H9 (cell line): ENCODE data around the gene SMARCC1. TPM values are rescaled to one million over a fixed set of nuclear protein-coding genes. Genes with fewer than 3 reads are reported as not detected.
A peak's percentile ranks its signal among the peaks of the same experiment; 100 is the strongest.

Experiments
- DNase-seq: peaks from one replicate; pipeline ENCODE4 v3.0.0-alpha.2; 2017
- H2AFZ ChIP-seq: one replicate; pipeline ENCODE4 v1.6.1; 2013; ENCODE audit warnings: mild to moderate bottlenecking, low read length, control low read depth, moderate library complexity
- H2AK5ac ChIP-seq: 2 replicates; pipeline ENCODE4 v1.6.1; 2013; ENCODE audit warnings: low read length, control low read depth, mixed read lengths; ENCODE audit not compliant: insufficient read length
- H2BK120ac ChIP-seq: one replicate; pipeline ENCODE4 v1.6.1; 2013; ENCODE audit warnings: low read depth, mild to moderate bottlenecking, low read length, control low read depth, inconsistent platforms; ENCODE audit not compliant: poor library complexity, severe bottlenecking
- H2BK12ac ChIP-seq: 2 replicates; pipeline ENCODE4 v1.6.1; 2013; ENCODE audit warnings: low read length, control low read depth, mixed read lengths, low read depth; ENCODE audit not compliant: insufficient read length
- H2BK15ac ChIP-seq: 2 replicates; pipeline ENCODE4 v1.6.1; 2013; ENCODE audit warnings: low read depth, low read length, control low read depth
- H2BK20ac ChIP-seq: one replicate; pipeline ENCODE4 v1.6.1; 2013; ENCODE audit warnings: low read depth, mild to moderate bottlenecking, low read length, control low read depth, inconsistent platforms; ENCODE audit not compliant: poor library complexity, severe bottlenecking
- H2BK5ac ChIP-seq: 2 replicates; pipeline ENCODE4 v1.6.1; 2013; ENCODE audit warnings: low read length, control low read depth, mixed read lengths; ENCODE audit not compliant: insufficient read length
- H3K14ac ChIP-seq: 2 replicates; pipeline ENCODE4 v1.6.1; 2013; ENCODE audit warnings: low read length, control low read depth; ENCODE audit not compliant: insufficient read depth
- H3K18ac ChIP-seq: 2 replicates; pipeline ENCODE4 v1.6.1; 2013; ENCODE audit warnings: low read depth, mild to moderate bottlenecking, mixed read lengths, low read length, control low read depth; ENCODE audit not compliant: insufficient read length
- H3K23ac ChIP-seq: 2 replicates; pipeline ENCODE4 v1.6.1; 2013; ENCODE audit warnings: low read length, control low read depth, mixed read lengths, low read depth; ENCODE audit not compliant: insufficient read length
- H3K23me2 ChIP-seq: 2 replicates; pipeline ENCODE4 v1.6.1; 2013; ENCODE audit warnings: low read depth, mild to moderate bottlenecking, mixed read lengths, low read length, control low read depth; ENCODE audit not compliant: insufficient read length, poor library complexity, severe bottlenecking
- H3K27ac ChIP-seq: 2 replicates; pipeline ENCODE4 v1.5.1; 2013; ENCODE audit warnings: low read length, control low read depth, mixed read lengths, low read depth; ENCODE audit not compliant: insufficient read length
- H3K27me3 ChIP-seq: 2 replicates; pipeline ENCODE4 v1.6.1; 2013; ENCODE audit warnings: low read length, control low read depth, inconsistent platforms; ENCODE audit not compliant: insufficient read depth
- H3K4ac ChIP-seq: 2 replicates; pipeline ENCODE4 v1.6.1; 2013; ENCODE audit warnings: low read depth, mild to moderate bottlenecking, control low read depth, inconsistent platforms, low read length, moderate library complexity
- H3K4me1 ChIP-seq: 2 replicates; pipeline ENCODE4 v1.6.1; 2013; ENCODE audit warnings: low read length, control low read depth, inconsistent platforms; ENCODE audit not compliant: insufficient read depth
- H3K4me2 ChIP-seq: 2 replicates; pipeline ENCODE4 v1.6.1; 2013; ENCODE audit warnings: low read length, control low read depth, mixed read lengths; ENCODE audit not compliant: insufficient read length, insufficient read depth
- H3K56ac ChIP-seq: 2 replicates; pipeline ENCODE4 v1.6.1; 2013; ENCODE audit warnings: low read depth, mild to moderate bottlenecking, mixed read lengths, low read length, control low read depth; ENCODE audit not compliant: insufficient read length
- H3K79me1 ChIP-seq: 2 replicates; pipeline ENCODE4 v1.6.1; 2013; ENCODE audit warnings: low read depth, mild to moderate bottlenecking, moderate library complexity, low read length, control low read depth, inconsistent platforms; ENCODE audit not compliant: insufficient read depth, poor library complexity, severe bottlenecking
- H3K79me2 ChIP-seq: 2 replicates; pipeline ENCODE4 v1.6.1; 2013; ENCODE audit warnings: low read length, control low read depth, inconsistent platforms; ENCODE audit not compliant: insufficient read depth
- H3K9ac ChIP-seq: 2 replicates; pipeline ENCODE4 v1.6.1; 2013; ENCODE audit warnings: low read length, control low read depth, mixed read lengths; ENCODE audit not compliant: insufficient read length; ENCODE audit errors: extremely low read depth
- H3K9me3 ChIP-seq: one replicate; pipeline ENCODE4 v1.6.1; 2013; ENCODE audit warnings: low read depth, low read length, inconsistent platforms; ENCODE audit not compliant: control insufficient read depth
- H3T11ph ChIP-seq: one replicate; pipeline ENCODE4 v1.6.1; 2013; ENCODE audit warnings: mild to moderate bottlenecking, low read length, control low read depth, inconsistent platforms
- H4K20me1 ChIP-seq: one replicate; pipeline ENCODE4 v1.6.1; 2013; ENCODE audit not compliant: control insufficient read depth, insufficient read length, insufficient read depth
- H4K5ac ChIP-seq: 2 replicates; pipeline ENCODE4 v1.6.1; 2013; ENCODE audit warnings: low read depth, mild to moderate bottlenecking, mixed read lengths, low read length, control low read depth; ENCODE audit not compliant: insufficient read length
- H4K8ac ChIP-seq: replicated peaks from 2 replicates; pipeline ENCODE4 v1.6.1; 2013; ENCODE audit warnings: low read length, control low read depth, mixed read lengths, low read depth; ENCODE audit not compliant: insufficient read length
- H4K91ac ChIP-seq: 2 replicates; pipeline ENCODE4 v1.6.1; 2013; ENCODE audit warnings: low read depth, mild to moderate bottlenecking, moderate library complexity, mixed read lengths, low read length, control low read depth; ENCODE audit not compliant: insufficient read length
- H3K27ac Mint-ChIP-seq, 3 experiments: 2 replicates in 2 of 3; 3 replicates in 1 of 3; pipeline ENCODE4 v1.8.0; 2020 to 2021; ENCODE audit warnings: mixed read lengths in 3 of 3, mild to moderate bottlenecking in 1 of 3, moderate library complexity in 1 of 3
- H3K27me3 Mint-ChIP-seq: 2 replicates; pipeline ENCODE4 v1.8.0; 2021; ENCODE audit warnings: low read depth, mild to moderate bottlenecking, moderate library complexity, mixed read lengths
- H3K36me3 Mint-ChIP-seq, 3 experiments: 2 replicates in 2 of 3; 3 replicates in 1 of 3; pipeline ENCODE4 v1.8.0; 2020 to 2021; ENCODE audit warnings: low read depth in 3 of 3, mixed read lengths in 3 of 3; ENCODE audit not compliant: insufficient read depth in 1 of 3
- H3K4me1 Mint-ChIP-seq, 2 experiments: 2 replicates each; pipeline ENCODE4 v1.8.0; 2020; ENCODE audit warnings: mixed read lengths in 2 of 2
- H3K4me3 Mint-ChIP-seq, 2 experiments: 2 replicates in 1 of 2; 3 replicates in 1 of 2; pipeline ENCODE4 v1.8.0; 2020 to 2021; ENCODE audit warnings: mild to moderate bottlenecking in 2 of 2, mixed read lengths in 2 of 2, moderate library complexity in 1 of 2
- H3K9me3 Mint-ChIP-seq, 2 experiments: 2 replicates in 1 of 2; 3 replicates in 1 of 2; pipeline ENCODE4 v1.8.0; 2020; ENCODE audit warnings: mild to moderate bottlenecking in 2 of 2, mixed read lengths in 2 of 2, moderate library complexity in 1 of 2
- WGBS: extraction: QIAGEN DNeasy Blood & Tissue Kit; methylation state at CpG from one replicate; pipeline ENCODE4 v1.1.7; 2013; ENCODE audit warnings: missing lambda C conversion rate, low lambda C conversion rate, mixed read lengths; ENCODE audit not compliant: insufficient read length; ENCODE audit errors: extremely low coverage; 5-methylcytosine and 5-hydroxymethylcytosine counted together
- total RNA-seq: library from RNA; stranded (reverse); gene quantifications from 2 replicates; pipeline ENCODE4 v1.2.1, GENCODE V29; 2021
- TF ChIP-seq, protein P1 (sequence below): fragments of 200-600 bp; sonication (generic); conservative IDR thresholded peaks from 3 replicates; pipeline ENCODE4 v1.8.0; 2021; ENCODE audit warnings: antibody characterized with exemption, mild to moderate bottlenecking

The SMARCC1 gene
- total RNA-seq, 1 experiment from 2014 or later, result 274 TPM

DNA sequence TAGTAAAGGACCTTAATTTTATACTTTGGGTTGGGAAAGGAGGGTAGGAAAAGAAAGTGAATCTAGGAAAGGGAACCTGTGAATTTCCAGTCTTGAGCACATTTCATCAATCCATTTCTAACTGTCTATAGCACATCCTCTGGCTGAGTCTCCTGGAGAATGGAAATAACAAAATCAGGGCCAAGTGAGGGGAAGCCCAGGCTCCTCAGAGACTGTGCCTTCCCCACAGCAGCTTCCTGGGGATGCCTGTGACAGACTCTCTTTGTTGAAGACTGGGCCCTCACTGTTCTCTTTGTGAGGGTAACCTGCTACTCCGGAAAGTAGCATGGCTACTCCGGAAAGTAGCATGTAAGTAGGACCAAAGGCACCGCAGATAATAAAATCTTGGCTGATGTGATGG lies 180.4 kb downstream of the SMARCC1 start:
- Mint-ChIP-seq H3K36me3 (peaks cover 36 to 80% (median 52%) of the 10 kb centered on the region in 3 experiments; a peak in 6 of 7 replicates), H3K27ac (peak overlapping the region in 2 of 3 experiments; percentile 28 to 39; a peak in 1 of 7 replicates)
- H3K79me2 ChIP-seq, result 0 out of 2 replicates have a peak, but pooled peaks cover 2% of the 10 kb centered on the region

More for the DNA sequence above, 180.4 kb downstream of the SMARCC1 start:
- Histone ChIP-seq H2BK5ac (no peak overlapping the region), H3K18ac (no peak overlapping the region), H3K27me3 (no peaks in the 10 kb centered on the region), H3K27ac (no peak overlapping the region), H2BK120ac (no peak overlapping the region), H3T11ph (no peak overlapping the region), H3K56ac (no peak overlapping the region), H3K9me3 (no peaks in the 10 kb centered on the region), H4K5ac (no peak overlapping the region), H2BK12ac (no peak overlapping the region), H2AK5ac (no peak overlapping the region), H3K14ac (no peak overlapping the region), H2BK20ac (no peak overlapping the region), H4K20me1 (no peaks in the 10 kb centered on the region), H4K91ac (no peak overlapping the region), H3K4me2 (no peak overlapping the region), H2AFZ (no peak overlapping the region), H3K23ac (no peak overlapping the region), H3K9ac (no peak overlapping the region), H4K8ac (no peak overlapping the region), H3K79me1 (no peaks in the 10 kb centered on the region), H3K4me1 (no peaks in the 10 kb centered on the region), H2BK15ac (no peak overlapping the region), H3K23me2 (no peaks in the 10 kb centered on the region), H3K4ac (no peak overlapping the region)
- 0 out of 4 replicates have a peak, but pooled peaks cover 0 to 3% of the 10 kb centered on the region in 2 experiments for H3K4me1 Mint-ChIP-seq
- WGBS, result no CpG with 5 or more reads among the region's 3 CpGs
- no peak for DNase-seq
- no peak overlapping the region for H3K4me3 Mint-ChIP-seq
- H3K9me3 Mint-ChIP-seq, result no peaks in the 10 kb centered on the region; a peak in 1 of 5 replicates
- no peaks in the 10 kb centered on the region for H3K27me3 Mint-ChIP-seq
- TF ChIP-seq, protein P1, sequence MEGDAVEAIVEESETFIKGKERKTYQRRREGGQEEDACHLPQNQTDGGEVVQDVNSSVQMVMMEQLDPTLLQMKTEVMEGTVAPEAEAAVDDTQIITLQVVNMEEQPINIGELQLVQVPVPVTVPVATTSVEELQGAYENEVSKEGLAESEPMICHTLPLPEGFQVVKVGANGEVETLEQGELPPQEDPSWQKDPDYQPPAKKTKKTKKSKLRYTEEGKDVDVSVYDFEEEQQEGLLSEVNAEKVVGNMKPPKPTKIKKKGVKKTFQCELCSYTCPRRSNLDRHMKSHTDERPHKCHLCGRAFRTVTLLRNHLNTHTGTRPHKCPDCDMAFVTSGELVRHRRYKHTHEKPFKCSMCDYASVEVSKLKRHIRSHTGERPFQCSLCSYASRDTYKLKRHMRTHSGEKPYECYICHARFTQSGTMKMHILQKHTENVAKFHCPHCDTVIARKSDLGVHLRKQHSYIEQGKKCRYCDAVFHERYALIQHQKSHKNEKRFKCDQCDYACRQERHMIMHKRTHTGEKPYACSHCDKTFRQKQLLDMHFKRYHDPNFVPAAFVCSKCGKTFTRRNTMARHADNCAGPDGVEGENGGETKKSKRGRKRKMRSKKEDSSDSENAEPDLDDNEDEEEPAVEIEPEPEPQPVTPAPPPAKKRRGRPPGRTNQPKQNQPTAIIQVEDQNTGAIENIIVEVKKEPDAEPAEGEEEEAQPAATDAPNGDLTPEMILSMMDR, result no peak
